Measurements from ENCODE around the gene CELSR2.

Gene CELSR2

DNA sequence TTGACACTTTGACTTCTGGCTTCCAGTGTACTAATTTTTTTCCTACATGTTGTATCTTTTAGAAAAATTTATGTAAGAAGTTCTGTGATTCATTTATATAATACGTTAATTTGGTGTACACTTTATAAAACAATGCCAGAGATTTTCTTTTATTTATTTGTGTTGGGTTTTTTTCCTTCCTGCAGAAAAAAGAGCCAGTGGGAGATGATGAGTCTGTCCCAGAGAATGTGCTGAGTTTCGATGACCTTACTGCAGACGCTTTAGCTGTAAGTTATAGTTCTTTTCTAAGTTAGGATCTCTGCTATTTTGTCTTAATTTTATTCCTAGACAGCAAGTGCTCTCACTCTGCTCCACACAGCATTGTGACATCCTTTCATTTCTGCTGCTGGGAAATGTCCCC, 21.2 kb upstream of the CELSR2 start:
- no peak for DNase-seq (ENCODE audit: low read depth)

DNA sequence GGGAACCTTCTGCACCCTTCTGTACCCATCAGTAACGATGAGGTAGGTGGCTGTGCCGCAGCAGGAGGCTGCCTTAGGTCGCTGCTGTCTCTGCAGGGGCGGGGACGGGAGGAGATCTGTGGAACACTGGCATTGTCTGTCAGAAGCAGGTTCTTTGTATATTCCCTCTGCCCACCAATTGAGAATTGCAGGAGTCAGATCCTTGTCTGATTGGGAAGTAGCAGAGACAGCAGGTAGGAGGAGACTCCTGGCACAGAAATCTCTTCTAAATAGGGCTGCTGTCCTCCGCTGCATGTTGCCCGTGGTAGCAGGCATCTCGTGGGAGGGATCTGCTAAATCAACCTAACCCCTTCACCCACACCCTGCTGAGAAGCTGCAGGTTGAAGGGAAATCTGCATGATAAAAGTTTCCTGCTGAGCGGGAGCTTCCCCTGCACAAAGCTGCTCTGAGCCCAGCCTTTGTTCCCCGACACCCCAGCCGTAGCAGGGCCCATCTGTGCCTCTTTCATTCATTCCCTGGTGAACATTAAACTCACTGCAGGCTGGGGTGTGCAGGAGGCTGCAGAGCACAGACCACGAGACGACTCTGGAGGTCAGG, 19.7 kb upstream of the CELSR2 start:
- DNase-seq (ENCODE audit: low read depth), result no peak

DNA sequence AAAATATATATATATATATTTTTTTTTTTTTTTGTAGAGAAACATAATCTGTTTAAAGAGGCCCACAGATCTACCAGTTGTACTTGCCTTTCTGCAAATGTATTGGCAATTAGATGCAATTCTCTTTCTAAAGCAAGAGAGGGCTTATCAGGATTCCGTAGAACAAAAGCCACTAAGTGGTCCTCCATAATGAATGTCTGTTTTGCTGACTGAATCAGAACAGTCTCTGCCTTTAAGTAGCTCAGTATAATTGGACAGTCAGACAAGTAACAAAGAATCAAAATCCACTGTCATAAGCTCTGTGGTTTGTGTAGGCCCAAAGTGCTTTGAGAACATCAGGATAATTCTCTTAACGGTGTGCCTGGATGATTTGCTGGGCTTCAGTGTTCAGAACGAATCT, 18.3 kb upstream of the CELSR2 start:
- DNase-seq (ENCODE audit: low read depth), result no peak

DNA sequence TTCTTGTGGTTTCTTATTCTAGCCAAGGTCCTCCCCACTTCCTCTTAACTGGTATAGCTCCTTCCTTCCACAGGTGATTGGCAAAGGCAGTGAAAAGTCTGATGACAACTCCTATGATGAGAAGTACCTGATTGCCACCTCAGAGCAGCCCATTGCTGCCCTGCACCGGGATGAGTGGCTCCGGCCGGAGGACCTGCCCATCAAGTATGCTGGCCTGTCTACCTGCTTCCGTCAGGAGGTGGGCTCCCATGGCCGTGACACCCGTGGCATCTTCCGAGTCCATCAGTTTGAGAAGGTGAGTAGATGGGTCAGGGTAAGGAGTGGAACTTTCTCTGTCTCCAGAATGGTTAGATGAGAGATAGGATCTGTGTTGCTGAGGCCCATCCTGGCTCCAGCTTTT, 14.2 kb upstream of the CELSR2 start:
- DNase-seq (ENCODE audit: low read depth), result no peak

DNA sequence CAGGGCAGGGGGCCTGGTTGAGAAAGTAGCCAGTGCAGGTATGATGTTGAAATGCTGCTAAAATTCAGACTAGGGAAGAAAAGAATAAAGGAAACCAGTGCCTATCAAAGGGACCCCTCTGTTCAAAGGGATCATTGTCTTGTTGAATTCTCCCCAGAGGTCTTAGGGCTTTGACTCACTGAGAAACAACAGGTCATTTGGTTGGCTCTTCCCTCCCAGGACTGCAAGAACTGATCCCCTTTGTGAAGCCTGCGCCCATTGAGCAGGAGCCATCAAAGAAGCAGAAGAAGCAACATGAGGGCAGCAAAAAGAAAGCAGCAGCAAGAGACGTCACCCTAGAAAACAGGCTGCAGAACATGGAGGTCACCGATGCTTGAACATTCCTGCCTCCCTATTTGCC, 11.8 kb upstream of the CELSR2 start:
- DNase-seq (ENCODE audit: low read depth), result no peak

DNA sequence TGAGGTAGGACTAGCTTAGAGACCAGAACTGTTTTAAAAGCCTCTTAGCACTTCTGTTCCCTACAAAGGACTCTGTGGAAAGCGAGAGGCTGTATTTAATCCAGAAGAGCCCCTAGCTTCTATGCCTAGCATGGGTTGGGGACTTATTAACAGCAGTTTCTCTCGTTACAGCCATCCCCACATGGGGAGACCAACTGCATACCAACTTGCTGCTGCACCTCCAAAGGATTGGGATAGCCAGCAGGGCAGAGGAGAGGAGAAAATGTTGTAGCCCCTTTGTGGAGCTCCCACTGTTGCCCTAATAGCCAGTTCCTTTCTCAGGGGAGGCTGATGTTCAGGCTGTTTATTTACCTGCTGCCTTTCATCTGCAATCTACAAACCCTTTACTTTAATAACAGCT, 11.0 kb upstream of the CELSR2 start:
- DNase-seq (ENCODE audit: low read depth), result no peak

DNA sequence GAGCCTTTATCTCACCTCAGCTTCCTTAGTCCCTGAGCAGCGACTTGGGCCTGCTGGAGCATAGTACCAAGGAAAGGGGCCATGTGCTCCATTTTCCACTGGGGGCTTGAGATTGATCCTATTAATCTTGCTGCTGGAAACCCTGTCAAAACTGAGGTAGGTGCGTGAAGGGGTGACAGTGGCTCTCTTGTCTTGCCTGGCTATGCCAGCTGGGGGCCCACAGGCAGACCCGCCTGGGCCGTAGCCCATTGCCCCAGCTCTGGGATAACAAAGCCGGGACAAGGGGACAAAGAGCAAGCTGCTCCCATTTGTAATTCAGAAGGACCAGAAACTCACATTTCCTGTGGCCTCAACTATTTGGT, 10.3 kb upstream of the CELSR2 start:
- DNase-seq (ENCODE audit: low read depth), result no peak

DNA sequence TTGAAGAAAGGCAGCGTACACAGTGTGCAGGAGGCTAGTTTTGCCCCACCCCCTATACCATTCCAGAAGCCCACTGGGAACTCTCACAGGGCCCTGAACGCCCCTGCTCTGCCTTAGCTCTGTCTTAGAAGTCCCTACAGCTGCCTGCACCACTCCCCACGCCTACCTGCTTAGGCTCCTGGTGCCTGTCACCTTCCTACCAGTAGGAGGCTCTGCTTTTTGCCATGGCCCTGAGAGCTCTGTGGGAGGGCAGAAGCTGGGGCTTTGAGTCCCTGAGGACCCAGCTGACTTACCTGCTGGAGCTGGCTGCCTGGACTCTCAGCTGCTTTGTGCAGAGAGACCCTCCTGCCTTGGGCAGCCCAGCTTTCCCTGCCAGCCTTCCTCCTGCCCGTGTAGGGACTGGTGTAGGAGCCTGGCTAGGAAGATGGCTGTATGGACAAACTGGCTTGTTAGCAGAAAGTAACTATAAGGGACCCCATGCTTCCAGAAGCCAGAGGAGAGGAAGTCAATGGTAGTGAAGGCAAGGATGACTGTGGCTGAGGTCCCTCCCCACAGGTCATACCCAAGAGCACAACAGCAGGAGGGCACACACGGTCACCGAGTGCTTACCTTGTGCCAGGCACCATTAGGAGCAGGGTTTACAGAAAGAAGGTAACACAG, 9.8 kb upstream of the CELSR2 start:
- no peak for DNase-seq (ENCODE audit: low read depth)

DNA sequence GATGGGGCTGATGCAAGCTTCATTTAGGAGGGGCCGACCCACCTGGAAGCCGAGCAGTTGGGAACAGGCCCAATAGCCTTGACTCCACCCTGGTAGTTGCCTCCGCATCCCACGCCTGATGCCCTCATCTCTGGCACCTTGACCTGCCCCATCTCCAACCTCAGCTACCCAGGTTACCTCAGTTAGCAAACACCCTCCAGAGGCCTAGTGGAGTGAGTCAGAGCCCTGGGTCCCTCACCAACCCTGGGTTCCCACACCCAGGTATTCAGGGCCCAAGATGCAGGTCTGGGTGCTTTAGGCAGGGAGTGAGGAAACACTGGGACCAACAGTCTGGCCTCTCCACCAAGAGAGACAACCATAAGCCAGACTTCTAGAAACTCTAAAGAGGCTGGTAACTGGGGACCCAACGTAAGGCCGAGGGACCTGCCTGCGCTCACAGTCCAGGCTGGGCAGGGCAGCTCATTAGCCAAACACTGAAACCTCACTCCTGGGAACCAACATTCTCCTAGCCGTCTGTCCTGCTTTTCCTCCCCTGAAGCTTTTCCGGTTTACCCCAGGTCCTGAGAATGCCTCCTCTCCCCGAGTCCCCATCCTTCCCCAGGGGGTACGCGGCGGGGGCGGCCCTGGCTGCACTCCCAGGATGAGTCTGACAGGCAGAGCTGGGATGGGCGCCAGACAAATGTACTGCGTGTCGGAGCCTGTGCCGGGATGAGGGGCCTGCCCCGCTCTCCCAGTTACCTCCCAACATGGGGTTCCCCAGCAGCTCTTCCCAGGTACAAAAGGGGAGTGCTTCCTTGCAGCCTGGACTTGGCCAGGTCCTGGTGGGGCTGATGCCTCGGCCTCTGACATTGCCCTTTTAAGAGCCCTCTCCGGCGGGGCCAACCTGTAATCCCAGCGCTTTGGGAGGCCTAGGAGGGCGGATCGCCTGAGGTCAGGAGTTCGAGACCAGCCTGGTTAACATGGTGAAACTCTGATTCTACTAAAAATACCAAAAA, 8.9 kb upstream of the CELSR2 start:
- no peak for DNase-seq (ENCODE audit: low read depth)

DNA sequence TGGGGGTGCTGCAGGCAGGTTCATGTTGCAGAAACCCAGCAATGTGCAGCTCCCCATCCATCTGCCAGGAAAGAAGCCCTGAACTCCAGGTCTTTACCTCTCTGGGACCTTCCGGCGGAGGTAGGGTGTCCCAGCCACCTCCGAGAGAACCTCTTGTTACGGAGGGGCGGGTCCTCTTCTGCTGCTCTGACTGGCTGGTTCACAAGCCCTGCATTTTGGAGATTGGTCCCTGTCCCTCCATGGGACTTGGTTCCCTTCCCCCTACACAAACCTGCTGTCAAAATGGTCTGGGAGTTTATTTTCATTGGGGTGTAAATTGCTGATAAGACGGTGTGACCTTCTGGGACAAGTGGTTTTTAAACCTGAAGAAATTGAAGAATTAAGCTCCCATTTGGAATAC, 8.0 kb upstream of the CELSR2 start:
- DNase-seq (ENCODE audit: low read depth), result no peak

DNA sequence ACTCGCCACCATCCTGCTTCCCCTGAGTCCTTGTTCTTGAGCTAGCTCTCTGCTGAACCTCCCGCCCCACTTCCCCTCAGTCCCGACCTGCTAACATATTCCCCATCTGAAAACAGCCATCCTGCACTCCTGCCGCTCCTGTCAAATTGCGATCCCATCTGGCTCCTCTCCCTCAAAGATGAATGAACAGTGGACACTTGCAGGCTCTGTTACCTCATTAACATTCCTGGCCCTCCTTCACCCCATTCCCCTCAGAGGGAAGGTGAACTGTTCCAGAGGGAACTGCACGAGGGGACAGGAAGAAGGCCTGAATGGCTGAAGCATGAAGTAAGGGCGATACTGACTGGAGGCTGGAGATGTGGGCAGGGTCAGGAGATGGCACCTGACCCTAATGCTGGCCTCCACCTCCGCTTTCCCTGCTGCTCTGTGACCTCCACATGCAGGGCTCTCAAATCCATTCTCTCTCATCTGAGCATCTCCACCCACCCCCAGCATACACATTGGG, 7.4 kb upstream of the CELSR2 start:
- DNase-seq (ENCODE audit: low read depth), result no peak

DNA sequence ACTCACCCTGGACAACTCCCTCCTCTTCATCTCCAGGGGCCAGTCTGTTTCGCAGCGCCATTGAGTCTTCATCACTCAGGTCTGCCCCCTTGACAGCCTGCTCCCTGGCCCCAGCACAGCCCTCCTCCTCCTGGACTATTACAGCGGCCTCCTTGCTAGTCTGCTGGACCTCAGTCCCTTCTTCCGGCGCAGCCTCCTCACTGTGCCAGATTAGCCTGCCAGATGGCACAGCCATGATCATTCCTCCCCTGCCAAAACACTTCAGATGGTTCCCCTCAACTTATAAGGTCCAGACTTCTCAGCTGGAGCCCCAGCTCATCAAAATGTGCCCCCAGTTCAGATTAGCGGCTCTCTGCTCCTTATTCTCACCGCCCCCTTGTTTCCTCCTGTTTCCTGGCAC, 7.0 kb upstream of the CELSR2 start:
- no peak for DNase-seq (ENCODE audit: low read depth)

DNA sequence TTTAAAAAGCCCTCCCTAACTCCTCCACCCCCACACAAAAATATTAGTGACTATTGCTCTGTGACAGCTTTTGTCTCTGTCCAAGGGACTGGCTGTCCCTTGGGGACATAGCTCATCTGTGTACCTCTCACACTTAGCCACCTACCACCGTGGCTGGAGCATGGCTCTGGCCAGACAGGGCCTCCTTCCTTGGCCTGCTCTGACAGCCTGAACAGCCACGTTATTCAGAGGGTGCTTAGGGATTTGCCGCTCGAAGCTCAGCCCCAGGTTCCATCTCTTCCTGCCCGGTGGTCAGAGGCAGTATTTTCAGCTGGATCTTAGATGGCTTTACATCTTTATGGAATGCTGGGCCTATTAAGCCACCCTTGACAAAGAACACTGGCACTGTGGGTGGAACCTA, 6.1 kb upstream of the CELSR2 start:
- DNase-seq (ENCODE audit: low read depth), result no peak

DNA sequence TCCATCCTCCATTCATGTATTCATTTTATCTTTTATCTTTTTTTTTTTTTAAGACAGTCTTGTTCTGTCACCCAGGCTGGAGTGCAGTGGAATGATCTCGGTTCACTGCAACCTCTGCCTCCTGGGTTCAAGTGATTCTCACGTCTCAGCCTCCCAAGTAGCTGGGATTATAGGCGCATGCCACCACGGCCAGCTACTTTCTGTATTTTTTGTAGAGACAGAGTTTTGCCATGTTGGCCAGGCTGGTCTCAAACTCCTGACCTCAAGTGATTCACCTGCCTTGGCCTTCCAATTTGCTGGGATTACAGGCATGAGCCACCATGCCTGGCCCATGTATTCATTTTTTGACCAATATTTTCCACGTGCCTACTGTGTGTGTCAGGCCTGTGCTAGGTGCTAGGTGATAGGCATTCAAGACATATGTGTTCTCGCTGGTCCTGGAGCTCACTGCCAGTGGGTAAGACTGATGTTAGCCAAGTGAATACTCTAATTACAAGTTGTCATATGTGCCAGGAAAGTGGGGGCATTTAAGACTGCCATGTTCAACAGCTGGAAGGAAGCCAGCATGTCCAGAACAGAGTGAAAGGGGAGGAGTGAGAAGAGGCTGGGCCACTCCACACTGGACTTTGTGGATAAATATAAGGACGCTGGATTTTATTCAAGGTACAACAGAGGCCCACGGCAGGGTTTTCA, 5.3 kb upstream of the CELSR2 start:
- no peak for DNase-seq (ENCODE audit: low read depth)

DNA sequence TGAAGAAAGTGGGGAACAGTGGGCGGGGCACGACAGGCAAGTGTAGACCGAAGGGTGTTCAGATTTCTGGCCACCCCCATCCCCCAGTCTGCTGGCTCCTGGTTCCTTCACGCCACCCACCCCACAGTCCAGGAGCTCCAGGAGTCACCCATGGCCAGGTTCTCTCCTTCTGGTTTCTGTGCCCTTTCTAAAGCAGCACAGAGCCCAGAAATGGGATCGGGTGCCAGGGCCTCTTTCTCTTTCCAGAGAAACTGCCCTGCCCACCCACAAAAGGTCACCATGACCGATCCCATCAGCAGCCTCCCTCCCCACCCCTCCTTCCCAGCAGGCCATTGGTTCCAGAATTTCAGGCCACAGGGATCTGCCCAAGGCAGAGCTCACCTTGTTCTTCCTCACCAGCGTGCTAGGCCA, 3.2 kb upstream of the CELSR2 start:
- no peak for DNase-seq (ENCODE audit: low read depth)

DNA sequence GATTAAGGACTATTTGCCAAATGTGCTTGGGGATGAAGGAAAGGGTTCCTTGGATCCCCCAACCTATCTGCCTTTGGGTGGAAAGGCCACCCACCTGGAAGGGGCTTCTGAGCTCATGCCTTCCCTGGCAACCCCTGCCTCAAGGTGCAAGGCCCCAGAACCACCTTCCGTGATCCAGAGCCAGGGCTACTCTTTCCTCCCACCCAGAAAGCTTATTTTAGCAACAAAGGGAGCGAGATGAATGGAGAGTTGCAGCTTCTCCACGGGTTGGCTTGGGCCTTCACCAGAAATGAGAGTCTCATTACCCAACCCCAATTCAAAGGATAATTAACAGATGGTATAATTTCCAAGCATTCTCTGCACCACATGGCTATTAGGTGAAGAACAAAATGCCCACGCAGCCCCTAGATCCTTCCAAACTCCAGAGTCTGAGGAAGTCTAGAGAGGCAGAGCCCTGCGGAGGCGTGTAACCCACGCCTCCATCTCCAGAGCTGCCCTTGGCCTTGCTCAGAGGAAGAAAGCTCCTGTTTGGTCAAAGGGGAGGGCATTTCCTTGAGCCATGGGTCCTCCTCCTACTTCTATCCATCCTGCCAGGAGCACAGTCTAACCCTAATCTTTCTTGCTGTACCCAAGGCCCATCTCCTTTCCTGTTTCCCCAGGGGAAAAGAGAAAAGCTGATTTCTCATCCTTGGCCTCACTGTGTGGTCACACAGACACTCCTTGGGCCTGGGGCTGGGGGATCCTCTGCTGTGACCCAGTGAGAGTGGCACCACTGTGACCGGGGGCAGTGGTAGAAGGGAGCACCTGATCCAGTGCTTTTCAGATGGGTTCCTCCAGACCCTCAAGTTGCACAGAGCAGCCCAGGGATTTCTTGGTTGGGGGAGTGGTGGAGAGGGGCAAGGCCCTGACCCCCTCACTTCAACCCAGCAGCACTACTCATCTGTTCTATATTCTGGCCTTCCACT, 1.7 kb upstream of the CELSR2 start:
- no peak for DNase-seq (ENCODE audit: low read depth)

DNA sequence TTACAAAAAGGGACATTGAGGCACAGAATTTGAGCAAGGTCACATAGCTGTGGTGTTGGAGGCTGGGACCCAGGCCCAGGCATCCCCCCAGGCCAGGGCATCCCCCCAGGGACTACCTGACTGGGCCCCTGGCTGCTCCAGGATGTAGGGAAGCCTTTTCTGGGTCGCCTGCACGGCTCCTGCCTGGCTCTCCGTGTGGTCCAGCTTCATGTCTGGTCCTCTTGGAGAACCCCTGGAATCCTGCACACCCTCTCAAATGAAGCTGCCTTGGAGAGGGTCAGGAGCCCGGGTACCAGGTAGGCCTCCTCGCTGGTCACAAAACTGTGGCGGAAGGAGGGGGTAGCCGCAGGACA, 919 bp upstream of the CELSR2 start:
- no peak for DNase-seq (ENCODE audit: low read depth)

DNA sequence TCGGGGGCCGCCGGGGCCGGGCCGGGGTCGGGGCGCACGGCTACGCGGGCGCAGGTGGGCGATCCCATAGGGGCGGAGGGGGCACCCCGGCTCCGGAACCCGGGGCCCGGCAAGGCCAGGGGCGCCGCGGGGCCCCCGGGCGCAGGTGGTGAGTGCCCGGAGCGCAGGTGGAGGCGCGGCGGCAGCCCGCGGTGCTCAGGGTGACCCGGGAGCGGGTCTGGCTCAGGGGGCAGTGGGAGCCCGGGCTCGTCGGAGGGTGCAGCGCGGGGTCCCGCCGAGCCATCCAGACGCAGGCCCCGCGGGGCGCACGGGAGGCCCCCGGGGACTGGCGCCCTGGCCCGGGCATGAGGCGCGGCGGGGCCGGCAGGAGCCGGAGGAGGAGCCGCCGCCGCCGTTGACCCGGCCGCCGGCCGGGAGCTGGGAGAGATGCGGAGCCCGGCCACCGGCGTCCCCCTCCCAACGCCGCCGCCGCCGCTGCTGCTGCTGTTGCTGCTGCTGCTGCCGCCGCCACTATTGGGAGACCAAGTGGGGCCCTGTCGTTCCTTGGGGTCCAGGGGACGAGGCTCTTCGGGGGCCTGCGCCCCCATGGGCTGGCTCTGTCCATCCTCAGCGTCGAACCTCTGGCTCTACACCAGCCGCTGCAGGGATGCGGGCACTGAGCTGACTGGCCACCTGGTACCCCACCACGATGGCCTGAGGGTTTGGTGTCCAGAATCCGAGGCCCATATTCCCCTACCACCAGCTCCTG, 489 bp downstream of the CELSR2 start:
- DNase-seq (ENCODE audit: low read depth), result no peak

DNA sequence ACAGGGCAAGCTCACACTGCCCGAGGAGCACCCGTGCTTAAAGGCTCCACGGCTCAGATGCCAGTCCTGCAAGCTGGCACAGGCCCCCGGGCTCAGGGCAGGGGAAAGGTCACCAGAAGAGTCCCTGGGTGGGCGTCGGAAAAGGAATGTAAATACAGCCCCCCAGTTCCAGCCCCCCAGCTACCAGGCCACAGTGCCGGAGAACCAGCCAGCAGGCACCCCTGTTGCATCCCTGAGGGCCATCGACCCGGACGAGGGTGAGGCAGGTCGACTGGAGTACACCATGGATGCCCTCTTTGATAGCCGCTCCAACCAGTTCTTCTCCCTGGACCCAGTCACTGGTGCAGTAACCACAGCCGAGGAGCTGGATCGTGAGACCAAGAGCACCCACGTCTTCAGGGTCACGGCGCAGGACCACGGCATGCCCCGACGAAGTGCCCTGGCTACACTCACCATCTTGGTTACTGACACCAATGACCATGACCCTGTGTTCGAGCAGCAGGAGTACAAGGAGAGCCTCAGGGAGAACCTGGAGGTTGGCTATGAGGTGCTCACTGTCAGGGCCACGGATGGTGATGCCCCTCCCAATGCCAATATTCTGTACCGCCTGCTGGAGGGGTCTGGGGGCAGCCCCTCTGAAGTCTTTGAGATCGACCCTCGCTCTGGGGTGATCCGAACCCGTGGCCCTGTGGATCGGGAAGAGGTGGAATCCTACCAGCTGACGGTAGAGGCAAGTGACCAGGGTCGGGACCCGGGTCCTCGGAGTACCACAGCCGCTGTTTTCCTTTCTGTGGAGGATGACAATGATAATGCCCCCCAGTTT, 1.3 kb downstream of the CELSR2 start:
- no peak for DNase-seq (ENCODE audit: low read depth)
